NT2/D1 (cell line): ENCODE measurements around the gene ANTXR1.

Experiments
- SUZ12 ChIP-seq: IDR thresholded peaks from 2 replicates; pipeline ENCODE4 v1.6.1; 2011; ENCODE audit not compliant: insufficient read length, insufficient read depth; ENCODE audit errors: extremely low read depth
- ZNF274 ChIP-seq: IDR thresholded peaks from 2 replicates; pipeline ENCODE4 v1.6.1; 2011; ENCODE audit warnings: mild to moderate bottlenecking, low read depth, low read length

GRCh38 chr2:69169655-69170389 lies 156.8 kb downstream of the ANTXR1 start:
- TF ChIP-seq SUZ12 (no peak), ZNF274 (no peak)
